Activated CD4-positive, alpha-beta memory T cell treated with anti-CD3 and anti-CD28 coated beads, Interleukin-2, amount 10 ng/mL, durations not matched to agents 7 days and 5 days (primary cell): ENCODE results near the gene RNASE7. TPM values are rescaled to one million over a fixed set of nuclear protein-coding genes. Genes with fewer than 3 reads are reported as not detected.

Experiments used
- CTCF ChIA-PET: fragments of 350-600 bp; sonication (Branson Sonifier 250); formaldehyde crosslinking; loops from one replicate; lab custom pipeline; 2021; ENCODE audit warnings: antibody characterized with exemption, inconsistent platforms; lab: Charles Lee
- POLR2A ChIA-PET: fragments of 350-600 bp; sonication (Branson Sonifier 250); formaldehyde crosslinking; loops from one replicate; lab custom pipeline; 2021; ENCODE audit warnings: antibody characterized with exemption; lab: Charles Lee
- DNase-seq: peaks from one replicate; pipeline ENCODE4 v3.0.0-alpha.2; 2020
- H3K27ac Mint-ChIP-seq: one replicate; pipeline ENCODE4 v1.8.0; 2021; ENCODE audit warnings: mild to moderate bottlenecking, mixed read lengths
- H3K27me3 Mint-ChIP-seq: one replicate; pipeline ENCODE4 v1.8.0; 2021; ENCODE audit warnings: mixed read lengths
- H3K36me3 Mint-ChIP-seq: one replicate; pipeline ENCODE4 v1.8.0; 2021; ENCODE audit warnings: low read depth, mixed read lengths
- H3K4me1 Mint-ChIP-seq: one replicate; pipeline ENCODE4 v1.8.0; 2021; ENCODE audit warnings: mixed read lengths
- H3K4me3 Mint-ChIP-seq: one replicate; pipeline ENCODE4 v1.8.0; 2021; ENCODE audit warnings: mild to moderate bottlenecking, mixed read lengths
- H3K9me3 Mint-ChIP-seq: one replicate; pipeline ENCODE4 v1.8.0; 2021; ENCODE audit warnings: mixed read lengths
- total RNA-seq, 2 experiments: library from RNA; stranded (reverse); gene quantifications; one replicate each; pipeline ENCODE4 v1.2.3, GENCODE V29; 2021

RNASE7 gene
- total RNA-seq, 2 experiments from 2014 or later: not detected

DNA sequence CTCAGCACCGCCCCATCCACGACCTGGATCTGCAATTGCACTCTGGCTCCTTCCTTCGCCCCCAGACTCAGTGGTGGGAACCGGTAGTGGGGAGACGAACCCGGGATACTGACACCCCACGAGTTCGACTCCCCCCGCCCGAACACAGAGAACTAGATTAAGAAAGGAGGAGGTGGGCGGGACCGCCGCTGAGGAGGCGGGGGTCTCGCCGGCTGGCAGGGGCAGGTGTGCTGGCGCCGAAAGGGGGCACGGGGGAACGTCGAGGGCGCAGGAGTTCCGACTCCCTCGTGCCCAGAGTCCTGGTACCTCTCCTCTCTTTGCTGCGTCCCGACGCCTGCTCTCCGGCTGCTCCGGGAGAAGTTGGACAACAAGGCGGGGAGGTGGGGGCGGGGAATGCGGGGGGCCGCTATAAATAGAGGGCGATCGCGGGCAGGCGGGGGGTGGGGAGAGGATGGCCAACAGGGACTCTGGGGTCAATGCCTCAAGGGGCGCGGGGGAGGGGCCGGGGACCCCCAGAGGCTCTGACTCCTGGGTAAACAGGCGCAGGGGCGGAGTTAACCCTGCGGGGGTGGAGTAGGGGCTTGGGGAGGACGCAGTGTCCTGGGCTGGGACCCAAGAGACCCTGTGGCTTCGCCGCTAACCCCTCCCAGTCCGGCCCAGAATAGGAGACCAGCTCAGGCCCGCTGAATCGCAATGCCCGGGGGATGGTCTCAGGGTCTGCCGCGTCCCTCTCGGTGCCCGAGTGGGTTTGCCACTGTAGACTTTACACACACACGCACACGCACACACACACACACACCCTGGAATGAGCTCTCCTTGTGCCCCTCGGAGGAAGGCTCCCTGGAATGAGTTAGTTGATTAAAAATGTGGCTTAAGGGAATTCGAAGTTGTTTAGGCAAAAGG lies 16.5 kb upstream of the RNASE7 start:
- Mint-ChIP-seq H3K27ac (no peak overlapping the region), H3K4me1 (peaks cover 11% of the 10 kb centered on the region), H3K4me3 (peak overlapping the region; percentile 69), H3K36me3 (no peaks in the 10 kb centered on the region), H3K27me3 (peaks cover 34% of the 10 kb centered on the region), H3K9me3 (no peaks in the 10 kb centered on the region)
- ChIA-PET POLR2A (no interaction called here), CTCF (interaction anchor here (1.2 to 1.4 kb wide), 4 partner anchors 11 to 79 kb away, joined by 3 to 5 read pairs (median 3); no protein-coding TSS in a partner anchor)
- DNase-seq: no peak

DNA sequence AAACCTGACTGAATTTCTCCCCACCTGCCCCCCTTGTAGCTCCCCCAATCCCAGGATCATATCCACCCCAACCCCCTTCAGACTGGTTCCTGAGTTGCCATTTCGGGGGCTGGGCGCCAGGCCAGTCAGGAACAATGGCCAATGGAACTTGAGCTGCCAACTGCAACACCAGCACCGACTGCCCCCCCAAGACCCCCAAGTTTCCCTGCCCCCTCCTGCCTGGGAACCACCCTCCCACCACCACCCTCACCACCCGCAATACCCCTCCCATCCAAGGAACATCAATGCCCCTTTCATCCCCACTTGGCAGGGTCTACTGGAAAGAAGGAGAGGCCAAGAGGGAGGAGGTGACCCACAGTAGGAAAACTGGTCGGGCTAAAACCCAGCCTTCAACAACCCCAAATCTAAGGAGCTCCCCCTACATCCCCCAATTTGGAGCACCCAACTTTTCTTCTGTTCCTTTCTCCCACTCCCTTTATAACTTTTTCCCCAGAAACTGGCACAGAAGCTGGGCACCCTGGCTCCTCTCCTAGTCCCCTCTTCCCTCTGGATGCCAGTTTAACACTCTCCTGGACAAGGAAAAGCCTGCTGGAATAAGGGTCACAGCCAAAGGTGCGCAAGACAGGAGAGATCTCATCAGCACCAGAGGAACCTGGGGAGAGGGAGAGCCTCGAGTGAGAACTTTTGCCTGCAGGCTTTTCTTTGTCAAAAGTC lies 15.7 kb upstream of the RNASE7 start:
- POLR2A ChIA-PET: no interaction called here
- CTCF ChIA-PET: interaction anchor here (1.2 to 1.4 kb wide), 3 partner anchors 12 to 79 kb away, joined by 3 to 5 read pairs (median 3); no protein-coding TSS in a partner anchor
- H3K4me3 Mint-ChIP-seq: no peak overlapping the region

DNA sequence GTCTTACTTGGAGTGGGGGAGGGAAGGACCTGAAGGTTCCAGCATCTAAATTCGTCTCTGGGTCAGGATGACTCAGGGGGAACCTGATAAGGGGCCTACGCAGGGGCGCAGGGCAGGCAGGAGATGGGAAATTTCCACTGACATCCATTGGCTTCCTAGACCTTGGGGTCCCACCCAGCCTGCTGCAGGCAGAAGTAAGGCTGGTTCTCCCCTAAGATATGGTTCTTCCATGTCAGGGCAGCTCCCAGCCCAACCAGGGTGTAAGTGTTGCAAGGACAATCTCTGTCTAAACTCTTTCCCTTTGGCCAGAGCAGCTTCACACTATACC lies 15.2 kb upstream of the RNASE7 start:
- peaks cover 11% of the 10 kb centered on the region for H3K4me1 Mint-ChIP-seq
- no peak for DNase-seq
- H3K27ac Mint-ChIP-seq: no peak overlapping the region
- H3K4me3 Mint-ChIP-seq: no peak overlapping the region
- no peaks in the 10 kb centered on the region for H3K36me3 Mint-ChIP-seq
- peaks cover 37% of the 10 kb centered on the region for H3K27me3 Mint-ChIP-seq
- POLR2A ChIA-PET: no interaction called here
- H3K9me3 Mint-ChIP-seq: no peaks in the 10 kb centered on the region
- CTCF ChIA-PET: interaction anchor here (1.2 to 1.4 kb wide), 2 partner anchors 77 to 78 kb away, joined by 3 read pairs; no protein-coding TSS in a partner anchor

More for the DNA sequence above, 15.7 kb upstream of the RNASE7 start:
- Mint-ChIP-seq H3K4me1 (peaks cover 11% of the 10 kb centered on the region), H3K27me3 (peaks cover 34% of the 10 kb centered on the region), H3K36me3 (no peaks in the 10 kb centered on the region), H3K27ac (no peak overlapping the region), H3K9me3 (no peaks in the 10 kb centered on the region)
- no peak for DNase-seq

DNA sequence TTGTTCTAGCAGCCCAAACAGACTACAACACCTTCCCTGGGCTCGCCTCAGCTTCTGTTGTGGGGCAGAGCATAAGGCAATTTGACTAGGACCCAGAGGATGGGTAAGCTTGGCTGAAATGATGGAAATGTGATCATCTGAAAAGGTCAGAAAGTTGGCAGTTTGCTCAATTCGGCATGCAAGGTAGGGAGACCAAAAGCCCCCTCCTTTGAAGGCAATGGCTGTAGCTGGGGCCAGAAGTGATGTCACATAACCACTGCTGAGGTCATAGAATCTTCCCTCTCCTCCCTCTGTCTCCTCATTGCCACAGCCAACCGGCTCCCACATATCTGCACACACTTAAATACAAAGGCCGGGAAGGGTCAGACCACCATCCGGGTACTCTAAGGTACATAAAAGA lies 12.2 kb upstream of the RNASE7 start, which contains the start of gene TPPP2:
Gene TPPP2, plus strand, starts transcription at position 301 of the 400 bp plus-strand sequence. CDS start 365 bp downstream, outside the sequence.
- POLR2A ChIA-PET: no interaction called here
- no peak for DNase-seq

DNA sequence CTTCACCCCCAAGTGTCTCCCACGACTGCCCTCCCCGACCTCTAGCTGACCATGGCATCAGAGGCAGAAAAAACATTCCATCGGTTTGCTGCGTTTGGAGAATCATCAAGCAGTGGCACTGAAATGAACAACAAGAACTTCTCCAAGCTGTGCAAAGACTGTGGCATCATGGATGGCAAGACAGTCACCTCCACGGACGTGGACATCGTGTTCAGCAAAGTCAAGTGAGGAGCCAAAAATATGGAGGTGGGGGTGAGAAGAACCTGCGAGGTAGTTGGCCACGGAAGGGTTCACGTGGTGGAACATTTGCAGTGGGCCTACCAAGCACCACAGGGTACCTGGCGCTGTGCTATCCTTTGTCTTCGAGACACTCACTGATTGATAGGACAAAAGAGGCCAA lies 11.6 kb upstream of the RNASE7 start:
- H3K36me3 Mint-ChIP-seq: no peaks in the 10 kb centered on the region
- CTCF ChIA-PET: interaction anchor here (3.6 kb wide), 1 partner anchor 16 kb away, joined by 19 read pairs; no protein-coding TSS in a partner anchor

More for the DNA sequence above, 12.2 kb upstream of the RNASE7 start, which contains the start of gene TPPP2:
- H3K4me3 Mint-ChIP-seq: no peak within 1 kb of the TSS
- no peaks in the 10 kb centered on the region for H3K36me3 Mint-ChIP-seq
- peaks cover 10% of the 10 kb centered on the region for H3K27me3 Mint-ChIP-seq
- H3K27ac Mint-ChIP-seq: no peak within 1 kb of the TSS
- CTCF ChIA-PET: interaction anchor here (3.6 kb wide), 1 partner anchor 15 kb away, joined by 19 read pairs; no protein-coding TSS in a partner anchor
- no peaks in the 10 kb centered on the region for H3K4me1 Mint-ChIP-seq
- H3K9me3 Mint-ChIP-seq: no peaks in the 10 kb centered on the region

DNA sequence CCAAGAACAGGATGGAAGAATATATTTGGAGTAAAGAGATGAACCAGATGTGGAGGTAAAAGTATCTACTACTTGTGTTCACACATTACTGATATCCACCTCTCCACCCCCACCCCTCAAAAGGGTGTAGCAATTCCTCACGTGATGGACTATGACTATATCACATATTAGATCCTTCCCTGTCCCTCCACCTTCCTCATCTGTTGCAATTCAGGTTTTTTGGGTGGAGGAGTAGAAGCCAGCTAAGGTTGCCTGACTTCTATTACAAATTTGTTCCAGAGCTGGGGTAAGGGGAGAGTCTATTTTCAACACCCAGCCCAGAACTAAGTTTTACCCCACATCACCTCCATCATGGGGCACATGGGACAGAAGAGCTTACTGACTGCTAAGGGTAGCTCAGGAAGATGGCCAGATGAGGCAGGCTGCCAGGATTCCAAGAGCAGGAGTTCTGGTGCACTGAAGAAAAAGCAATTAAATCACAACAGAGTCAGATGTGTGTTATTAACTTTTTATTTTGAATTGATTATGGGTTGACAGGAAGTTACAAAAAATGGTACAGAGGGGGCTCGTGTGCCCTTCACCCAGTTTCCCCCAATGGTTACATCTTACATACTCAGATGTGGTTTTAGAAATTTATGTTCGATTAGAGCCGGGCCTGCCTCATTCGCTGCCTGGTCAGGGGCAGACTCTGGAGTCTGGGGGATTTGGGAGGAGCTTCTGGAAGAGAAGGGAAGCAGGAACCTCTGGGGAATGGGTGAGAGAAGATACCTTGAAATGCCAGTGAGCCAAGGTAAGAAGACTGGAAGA lies 9.6 kb upstream of the RNASE7 start:
- Mint-ChIP-seq H3K36me3 (no peaks in the 10 kb centered on the region), H3K4me3 (no peak overlapping the region), H3K9me3 (no peaks in the 10 kb centered on the region), H3K27me3 (peaks cover 3% of the 10 kb centered on the region), H3K27ac (no peak overlapping the region), H3K4me1 (no peaks in the 10 kb centered on the region)
- ChIA-PET POLR2A (interaction anchor here (1.3 kb wide), 1 partner anchor 18 kb away, joined by 4 read pairs; no protein-coding TSS in a partner anchor), CTCF (interaction anchor here (0.5 to 3.4 kb wide), 4 partner anchors 18 to 353 kb away, joined by 3 to 19 read pairs (median 3); no protein-coding TSS in a partner anchor)
- DNase-seq: no peak

More for the DNA sequence above, 11.6 kb upstream of the RNASE7 start:
- DNase-seq: no peak
- Mint-ChIP-seq H3K4me3 (no peak overlapping the region), H3K4me1 (no peaks in the 10 kb centered on the region), H3K27ac (no peak overlapping the region), H3K27me3 (peaks cover 8% of the 10 kb centered on the region), H3K9me3 (no peaks in the 10 kb centered on the region)
- POLR2A ChIA-PET: no interaction called here

DNA sequence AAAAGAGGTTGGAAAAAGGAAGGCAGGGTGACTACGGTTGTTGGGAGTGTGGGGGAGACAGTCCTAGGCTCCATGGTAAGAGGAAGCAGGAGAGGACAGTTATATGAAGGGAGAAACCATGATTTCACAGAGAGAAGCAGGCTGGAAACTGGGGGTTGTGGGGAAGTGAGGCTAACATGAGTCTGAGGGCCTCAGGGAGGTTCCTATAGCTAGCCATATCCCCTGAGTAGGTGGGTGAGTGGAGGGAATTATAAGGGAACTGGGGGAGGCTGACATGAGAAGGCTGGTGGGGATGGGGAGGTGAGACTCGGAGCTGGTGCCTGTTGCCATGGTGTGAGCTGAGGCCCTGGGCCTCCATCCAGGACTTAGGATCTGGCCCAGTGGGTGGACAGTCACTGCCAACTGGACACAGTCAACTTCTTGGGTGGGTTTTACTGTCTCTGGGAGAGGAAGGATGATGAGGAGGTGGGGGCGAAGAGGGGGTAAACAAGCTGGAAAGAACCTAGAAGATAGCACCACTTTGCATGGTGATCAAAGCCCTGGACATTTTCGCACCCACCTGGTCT lies 8.9 kb upstream of the RNASE7 start:
- Mint-ChIP-seq H3K27ac (no peak overlapping the region), H3K27me3 (peaks cover 3% of the 10 kb centered on the region), H3K9me3 (no peaks in the 10 kb centered on the region), H3K4me3 (no peak overlapping the region), H3K4me1 (no peaks in the 10 kb centered on the region), H3K36me3 (no peaks in the 10 kb centered on the region)
- DNase-seq: no peak
- ChIA-PET POLR2A (interaction anchor here (0.9 kb wide), 1 partner anchor 18 kb away, joined by 4 read pairs; no protein-coding TSS in a partner anchor), CTCF (interaction anchor here (0.5 to 3.4 kb wide), 3 partner anchors 19 to 92 kb away, joined by 3 to 19 read pairs (median 3); no protein-coding TSS in a partner anchor)

DNA sequence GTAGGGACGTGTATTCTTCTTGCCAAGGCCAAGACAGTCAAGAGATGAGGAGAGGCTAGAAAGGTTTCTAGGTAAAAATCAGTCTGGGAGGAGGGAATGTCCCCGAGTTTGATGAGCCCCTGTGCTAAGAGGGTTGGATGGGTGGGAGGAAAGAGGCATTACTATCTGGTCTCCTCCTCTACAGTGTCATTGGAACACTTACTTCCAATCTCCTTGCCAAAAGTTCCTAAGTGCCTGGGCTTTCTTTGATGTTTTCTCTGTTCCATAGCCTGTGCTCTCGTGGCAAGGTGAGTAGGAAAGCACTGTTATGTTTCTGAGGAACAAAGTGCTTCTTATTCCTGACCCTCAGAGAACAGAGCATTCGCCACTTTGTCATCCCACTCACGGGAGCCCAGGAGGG lies 7.5 kb upstream of the RNASE7 start, which contains the start of gene RNASE13:
Gene RNASE13, minus strand, starts transcription at position 101 of the 400 bp plus-strand sequence. CDS start 519 bp downstream, outside the sequence.
- H3K4me1 Mint-ChIP-seq: no peaks in the 10 kb centered on the region
- ChIA-PET CTCF (interaction anchor here (1.0 to 3.4 kb wide), 2 partner anchors 20 to 30 kb away, joined by 4 to 19 read pairs; no protein-coding TSS in a partner anchor), POLR2A (no interaction called here)
- no peak for DNase-seq
- H3K27ac Mint-ChIP-seq: no peak within 1 kb of the TSS
- no peaks in the 10 kb centered on the region for H3K9me3 Mint-ChIP-seq
- peaks cover 3% of the 10 kb centered on the region for H3K27me3 Mint-ChIP-seq
- H3K4me3 Mint-ChIP-seq: no peak within 1 kb of the TSS
- H3K36me3 Mint-ChIP-seq: no peaks in the 10 kb centered on the region

DNA sequence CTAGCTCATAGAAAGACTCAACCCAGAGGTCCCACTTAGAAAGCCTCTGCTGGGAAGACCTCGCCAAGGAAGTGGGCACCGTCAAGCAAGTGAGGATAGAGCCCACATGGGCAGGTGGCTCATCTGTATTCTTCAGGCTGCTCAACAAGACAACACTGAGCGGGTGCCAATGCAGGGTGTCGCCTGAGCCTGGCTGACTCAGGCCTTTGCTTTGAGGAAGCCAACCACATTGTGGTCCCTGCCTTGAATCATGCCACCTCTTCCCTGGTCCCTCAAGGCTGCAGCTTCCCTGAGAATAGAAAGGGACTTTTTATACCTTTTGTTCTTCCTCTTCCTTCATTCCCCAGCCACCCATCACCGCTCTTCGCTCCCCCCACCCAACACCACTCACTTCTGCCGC lies 5.4 kb upstream of the RNASE7 start:
- DNase-seq: no peak
- H3K36me3 Mint-ChIP-seq: no peaks in the 10 kb centered on the region

DNA sequence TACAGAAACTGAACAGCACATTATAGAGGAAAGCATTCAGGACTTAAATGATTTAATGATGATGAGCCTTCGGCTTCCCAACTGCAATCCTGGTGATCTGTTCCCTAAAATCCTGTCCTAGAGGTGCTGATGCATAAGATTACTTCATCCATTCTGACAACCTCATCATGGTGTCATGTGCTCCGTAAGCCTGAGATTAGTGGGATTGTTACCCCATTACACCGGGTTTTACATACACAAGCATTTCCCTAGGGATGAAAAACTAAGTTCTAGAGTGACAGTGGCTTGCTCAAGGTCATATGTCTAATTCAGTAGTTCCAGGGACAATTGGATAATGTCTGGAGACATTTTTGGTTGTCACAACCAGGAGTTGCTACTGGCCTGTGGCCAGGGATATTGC lies 5.0 kb upstream of the RNASE7 start:
- no peak overlapping the region for H3K4me3 Mint-ChIP-seq
- no peak overlapping the region for H3K27ac Mint-ChIP-seq
- H3K4me1 Mint-ChIP-seq: no peaks in the 10 kb centered on the region
- no peaks in the 10 kb centered on the region for H3K36me3 Mint-ChIP-seq
- DNase-seq: no peak
- ChIA-PET POLR2A (no interaction called here), CTCF (interaction anchor here (2.1 kb wide), 1 partner anchor 22 kb away, joined by 10 read pairs; no protein-coding TSS in a partner anchor)
- H3K9me3 Mint-ChIP-seq: no peaks in the 10 kb centered on the region
- no peaks in the 10 kb centered on the region for H3K27me3 Mint-ChIP-seq

More for the DNA sequence above, 5.4 kb upstream of the RNASE7 start:
- Mint-ChIP-seq H3K27me3 (peaks cover under 1% of the 10 kb centered on the region), H3K9me3 (no peaks in the 10 kb centered on the region), H3K27ac (no peak overlapping the region), H3K4me3 (no peak overlapping the region), H3K4me1 (no peaks in the 10 kb centered on the region)
- ChIA-PET POLR2A (interaction anchor here (1.2 kb wide), 1 partner anchor 22 kb away, joined by 3 read pairs; no protein-coding TSS in a partner anchor), CTCF (interaction anchor here (2.1 kb wide), 1 partner anchor 22 kb away, joined by 10 read pairs; no protein-coding TSS in a partner anchor)
